Stimulated activated CD8-positive, alpha-beta memory T cell treated with anti-CD3 and anti-CD28 coated beads, Interleukin-4, amount 100 ng/mL, for 24 hours (primary cell): ENCODE measurements around the gene COG3.

Experiments
- DNase-seq: peaks from one replicate; pipeline ENCODE4 v3.0.0-alpha.2; 2020; ENCODE audit warnings: low read depth

COG3 gene

DNA sequence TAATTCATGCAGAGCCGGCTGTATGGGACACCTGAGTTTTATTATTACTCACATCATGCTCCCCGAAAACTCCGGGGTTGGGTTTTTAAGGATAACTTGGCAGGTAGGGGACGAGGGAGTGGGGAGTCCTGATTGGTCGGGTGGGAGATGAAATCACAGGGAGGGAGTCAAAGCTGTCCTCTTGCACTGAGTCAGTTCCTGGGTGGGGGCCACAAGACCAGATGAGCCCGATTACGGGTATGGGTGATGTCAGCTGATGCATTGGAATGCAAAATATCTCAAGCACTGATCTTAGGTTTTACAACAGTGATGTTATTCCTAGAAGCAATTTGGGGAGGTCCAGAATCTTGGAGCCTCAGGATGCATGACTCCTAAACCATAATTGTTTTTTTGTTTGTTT lies 18.6 kb upstream of the COG3 start:
- no peak for DNase-seq

DNA sequence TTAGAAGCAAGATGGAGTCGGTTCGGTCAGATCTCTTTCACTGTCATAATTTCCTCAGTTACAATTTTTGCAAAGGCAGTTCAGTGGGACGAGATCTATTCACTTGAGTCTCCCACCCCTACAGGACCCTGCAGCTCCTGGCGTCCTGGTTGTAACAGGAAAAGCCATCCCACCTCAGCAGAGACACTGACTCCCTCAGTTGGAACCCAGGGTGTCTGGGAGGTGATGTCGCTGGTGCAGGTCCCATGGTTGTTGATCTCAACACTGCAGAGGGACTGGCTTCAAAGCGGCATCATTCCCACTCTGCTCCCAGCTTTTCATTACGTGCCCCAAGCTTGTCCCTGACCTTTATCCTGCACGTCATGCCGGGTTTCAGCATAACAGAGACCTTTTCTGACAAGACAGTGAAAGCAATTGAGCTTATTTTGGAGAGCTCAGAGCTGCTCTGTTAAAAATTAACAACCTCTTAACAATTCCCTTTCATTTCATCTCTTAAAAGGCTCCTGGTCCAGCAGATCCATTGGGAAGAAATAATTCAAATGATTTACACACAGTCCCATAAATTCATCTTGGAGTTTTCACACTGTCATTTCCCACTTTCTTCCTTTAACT lies 17.6 kb upstream of the COG3 start:
- DNase-seq = no peak

DNA sequence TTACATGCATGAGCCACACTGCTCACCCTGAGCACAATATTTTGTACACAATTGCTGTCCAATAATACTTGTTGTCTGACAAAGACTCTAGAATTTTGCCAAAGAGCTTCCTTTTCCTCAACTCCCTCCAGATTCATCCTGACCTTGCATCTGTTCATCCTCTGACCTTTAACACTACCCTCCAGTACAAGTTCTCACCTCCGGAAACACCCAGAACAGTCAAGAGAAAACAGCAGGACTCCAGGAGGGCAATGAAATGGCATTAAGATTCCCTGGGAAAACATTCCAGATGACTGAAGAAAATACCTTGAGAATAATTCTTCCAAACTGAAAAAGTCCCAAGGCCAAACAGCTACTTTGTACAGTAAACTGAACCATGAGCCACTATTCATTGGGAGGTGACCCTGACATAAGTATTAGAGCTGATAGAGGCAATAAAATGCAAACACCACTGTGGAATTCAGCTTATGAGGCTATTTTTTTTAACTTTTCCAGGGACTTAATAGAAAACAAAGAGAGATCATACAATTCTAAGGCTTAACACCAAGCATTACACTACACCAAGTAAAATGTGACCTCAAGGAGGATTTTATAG lies 15.7 kb upstream of the COG3 start:
- DNase-seq = no peak

DNA sequence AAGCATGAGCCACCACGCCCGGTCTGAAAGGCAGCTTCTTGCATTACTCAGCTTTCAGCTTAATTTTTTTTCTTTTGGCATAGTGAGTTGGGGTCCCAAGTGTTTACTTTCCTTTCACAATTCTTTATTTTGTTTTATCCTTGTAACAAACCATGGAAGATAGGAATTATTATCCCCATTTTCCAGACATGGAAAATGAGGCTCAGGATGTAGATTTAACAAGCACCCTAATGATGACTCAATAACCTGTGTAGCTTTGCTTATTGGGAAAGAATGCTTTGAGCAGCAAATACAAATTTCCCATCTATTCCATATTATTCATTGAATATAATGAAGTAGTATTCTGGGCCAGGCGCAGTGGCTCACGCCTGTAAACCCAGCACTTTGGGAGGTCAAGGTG lies 13.5 kb upstream of the COG3 start:
- DNase-seq = no peak

DNA sequence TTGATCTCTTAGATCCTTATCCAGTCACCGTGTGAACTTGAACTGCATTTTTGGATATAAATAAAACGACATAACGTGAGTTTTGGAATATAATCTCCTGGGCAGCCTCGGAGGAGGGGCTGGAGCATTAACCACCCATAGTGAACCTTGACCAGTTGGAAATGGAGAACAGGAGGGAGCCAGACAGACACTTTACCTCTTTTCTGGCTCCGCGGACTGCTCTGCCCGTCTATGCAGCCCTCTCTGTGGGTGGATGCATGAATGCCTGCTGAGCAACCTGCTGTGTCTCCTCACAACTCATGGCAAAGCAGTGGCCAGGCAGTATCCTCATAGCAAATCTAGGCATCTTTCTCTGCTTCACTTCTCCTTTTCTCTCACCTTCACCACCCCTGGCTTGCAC lies 10.5 kb upstream of the COG3 start:
- DNase-seq = no peak

DNA sequence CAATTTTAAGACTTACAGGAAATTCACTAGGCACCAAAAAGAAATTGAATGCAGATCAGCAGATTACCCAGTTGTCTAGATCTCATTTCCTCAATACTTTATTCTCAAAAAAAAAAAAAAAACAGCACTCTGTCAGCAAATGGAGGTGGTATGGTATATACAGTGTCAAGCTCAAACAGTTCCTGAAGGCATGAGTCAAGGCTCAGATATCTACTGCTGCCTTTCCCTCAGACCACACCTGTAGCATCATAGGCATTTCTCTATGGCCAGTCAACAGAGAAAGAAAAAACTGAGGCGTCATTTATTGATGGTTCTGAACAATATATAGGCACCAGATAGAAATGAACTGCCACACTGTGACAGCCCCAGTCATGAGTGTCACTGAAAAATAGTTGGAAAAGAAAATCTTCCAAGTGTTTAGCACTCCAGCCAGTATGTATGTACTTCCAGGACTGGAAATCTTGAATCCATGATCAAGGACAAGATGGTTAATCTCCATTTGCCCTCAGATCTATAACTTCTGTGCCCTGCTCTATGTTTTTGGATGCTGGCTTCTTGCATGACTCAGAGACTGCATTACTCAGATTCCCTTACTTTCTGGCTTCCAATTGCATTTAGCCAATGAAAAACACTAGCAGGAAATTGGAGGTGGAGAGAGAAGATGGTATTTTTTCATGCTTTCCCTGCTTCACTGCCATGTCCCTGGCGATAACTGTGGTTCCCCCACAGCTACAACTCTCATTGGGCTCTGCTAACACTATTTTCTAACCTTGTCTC lies 8.4 kb upstream of the COG3 start:
- DNase-seq = no peak

DNA sequence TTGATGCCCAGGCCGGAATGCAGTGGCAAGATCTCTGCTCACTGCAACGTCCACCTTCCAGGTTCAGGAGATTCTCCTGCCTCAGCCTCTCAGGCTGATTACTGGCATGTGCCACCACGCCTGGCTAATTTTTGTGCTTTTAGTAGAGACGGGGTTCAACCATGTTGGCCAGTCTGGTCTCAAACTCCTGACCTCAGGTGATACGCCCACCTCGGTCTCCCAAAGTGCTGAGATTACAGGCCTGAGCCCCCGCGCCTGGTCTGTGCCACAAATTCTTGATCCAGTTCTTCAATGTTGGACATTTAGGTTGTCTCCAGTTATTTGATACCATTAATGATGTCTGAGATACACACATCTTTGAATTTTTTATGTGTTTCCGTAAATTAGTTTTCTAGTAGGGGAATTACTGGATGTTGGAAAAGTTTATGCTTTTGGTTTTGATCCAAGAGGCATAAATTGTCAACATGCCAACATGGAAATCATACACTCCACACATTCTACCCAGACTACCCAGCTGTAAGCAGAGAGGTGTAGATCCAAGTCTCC lies 525 bp upstream of the COG3 start:
- no peak for DNase-seq

DNA sequence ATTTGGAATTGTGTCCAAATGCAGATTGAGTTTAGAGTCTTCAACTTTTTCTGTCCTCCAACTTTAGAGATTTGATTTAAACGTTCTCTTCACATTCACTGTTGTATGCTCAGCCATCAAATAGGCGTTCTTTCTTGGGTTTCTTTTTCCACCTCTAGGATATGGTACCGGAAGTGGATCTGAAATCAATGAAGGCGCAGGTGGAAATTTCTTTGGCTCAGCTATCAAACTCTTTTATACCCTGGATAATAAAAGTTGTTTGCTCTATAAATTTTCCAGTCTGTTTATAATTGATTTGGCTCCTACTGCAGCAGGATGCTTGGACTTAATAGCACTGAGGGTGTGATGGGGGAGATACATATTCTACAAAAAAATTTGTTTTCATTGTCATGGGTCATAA lies 1.6 kb downstream of the COG3 start:
- no peak for DNase-seq

DNA sequence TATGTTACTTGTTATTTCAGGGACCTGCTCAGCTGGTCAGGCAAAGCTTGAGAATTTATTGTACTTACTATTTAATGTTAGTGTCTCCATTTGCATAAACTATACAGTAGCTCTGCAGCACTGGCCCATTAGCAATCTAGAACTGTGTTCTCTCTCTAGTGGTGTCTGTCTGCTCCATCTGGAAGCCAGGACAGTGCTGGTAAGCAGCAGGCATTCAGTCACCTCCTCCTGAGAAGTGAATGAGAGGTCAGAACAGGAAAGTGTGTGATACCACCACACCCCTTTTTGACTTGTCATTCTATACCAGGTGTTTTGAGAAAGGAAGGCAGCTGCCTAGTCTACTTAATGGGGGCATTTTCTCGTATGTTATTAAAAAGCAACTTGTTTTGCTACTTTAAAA lies 3.9 kb downstream of the COG3 start:
- no peak for DNase-seq

DNA sequence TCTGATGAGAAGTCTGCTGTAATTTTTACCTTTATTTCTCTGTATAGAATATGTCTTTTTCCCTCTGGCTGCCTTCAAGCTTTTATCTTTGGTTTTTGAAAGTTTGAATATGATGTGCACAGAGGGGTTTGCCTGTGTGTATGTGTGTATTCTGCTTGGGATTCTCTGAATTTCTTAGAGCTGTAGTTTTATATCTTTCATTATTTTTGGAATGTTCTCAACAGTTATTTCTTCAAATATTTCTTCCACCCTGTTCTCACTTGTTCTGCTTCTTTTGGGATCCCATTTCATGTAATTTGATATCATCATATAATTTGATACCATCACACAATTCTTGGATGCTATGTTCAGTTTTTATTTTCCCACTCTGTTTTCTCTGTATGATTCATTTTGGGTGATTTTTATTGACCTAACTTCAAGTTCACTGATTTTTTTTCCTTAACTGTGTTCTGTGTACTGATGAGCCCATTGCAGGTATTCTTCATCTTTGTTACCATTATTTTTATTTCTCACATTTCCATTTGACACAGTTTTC lies 7.5 kb downstream of the COG3 start:
- DNase-seq = no peak

DNA sequence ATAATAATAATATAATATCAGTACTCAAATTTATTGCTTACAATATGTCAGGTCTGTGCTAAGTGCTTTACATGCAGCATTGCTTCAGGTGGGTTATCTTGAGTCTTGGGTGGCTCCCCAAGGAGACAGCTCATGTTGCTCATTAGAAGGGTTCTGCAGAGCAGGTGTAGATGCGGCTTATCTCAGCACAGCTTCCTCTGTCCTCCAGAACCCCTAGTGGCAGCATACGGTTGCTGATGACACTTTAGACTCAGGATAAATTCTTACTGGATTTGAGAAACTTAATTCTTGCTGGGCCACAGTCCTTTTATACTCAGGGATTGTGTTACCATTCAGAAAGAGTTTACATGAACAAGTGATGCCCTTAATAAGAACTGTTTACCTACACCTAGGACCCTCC lies 8.9 kb downstream of the COG3 start:
- no peak for DNase-seq

DNA sequence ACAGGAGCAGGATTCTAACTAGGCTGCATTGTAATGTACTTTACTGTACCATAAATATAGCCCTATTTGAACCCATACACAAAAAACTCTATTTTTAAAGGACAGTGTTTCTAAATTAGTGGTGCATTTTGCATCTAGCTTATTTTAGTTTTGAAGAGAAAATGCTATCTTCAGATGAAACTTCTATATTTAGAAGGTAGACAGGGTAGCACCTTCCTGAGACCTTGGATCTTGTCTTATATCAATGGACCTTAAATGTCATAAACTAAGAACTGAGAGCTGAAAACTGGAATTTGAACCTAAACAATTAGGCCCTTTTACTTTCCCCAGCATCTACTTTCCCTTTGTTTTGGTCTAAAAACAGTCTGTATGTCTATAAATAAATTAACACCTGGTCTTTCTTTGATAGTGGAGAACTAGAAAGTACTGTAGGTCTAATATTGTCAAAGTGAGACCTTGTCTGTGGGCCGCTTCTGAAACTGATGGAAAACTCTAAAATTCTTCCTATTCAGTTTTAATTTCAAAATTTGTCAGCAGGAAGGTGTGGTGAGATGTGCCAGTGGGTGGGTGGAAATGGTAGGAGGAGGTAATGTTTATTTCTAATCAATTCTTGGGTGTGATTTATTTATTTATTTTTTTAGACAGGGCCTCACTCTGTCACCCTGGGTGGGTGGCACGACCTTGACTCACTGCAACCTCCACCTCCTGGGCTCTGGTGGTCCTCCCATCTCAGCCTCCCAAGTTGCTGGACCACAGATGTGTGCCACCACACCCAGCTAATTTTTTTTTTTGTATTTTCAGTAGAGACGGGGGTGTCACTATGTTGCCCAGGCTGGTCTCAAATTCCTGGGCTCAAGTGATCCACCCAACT lies 10.1 kb downstream of the COG3 start:
- DNase-seq = no peak

DNA sequence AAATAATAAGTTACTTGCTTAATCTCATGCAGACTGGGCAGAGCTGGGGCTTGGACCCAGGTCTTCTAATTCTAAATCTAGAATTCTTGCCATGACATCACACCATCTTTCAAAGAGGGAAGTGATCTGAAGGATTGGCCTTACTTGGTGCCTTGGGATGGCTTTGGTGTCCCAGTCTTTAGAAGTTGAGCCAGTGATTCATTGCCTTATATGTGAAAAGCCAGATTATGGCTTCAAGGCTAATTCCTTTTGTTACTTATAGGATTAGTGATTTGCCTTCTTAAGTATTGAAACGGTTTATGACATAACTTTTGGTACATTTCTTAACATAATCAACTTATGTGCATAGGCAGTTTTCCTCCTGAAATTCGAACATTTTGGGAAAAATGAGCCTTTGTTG lies 14.9 kb downstream of the COG3 start:
- DNase-seq = no peak

DNA sequence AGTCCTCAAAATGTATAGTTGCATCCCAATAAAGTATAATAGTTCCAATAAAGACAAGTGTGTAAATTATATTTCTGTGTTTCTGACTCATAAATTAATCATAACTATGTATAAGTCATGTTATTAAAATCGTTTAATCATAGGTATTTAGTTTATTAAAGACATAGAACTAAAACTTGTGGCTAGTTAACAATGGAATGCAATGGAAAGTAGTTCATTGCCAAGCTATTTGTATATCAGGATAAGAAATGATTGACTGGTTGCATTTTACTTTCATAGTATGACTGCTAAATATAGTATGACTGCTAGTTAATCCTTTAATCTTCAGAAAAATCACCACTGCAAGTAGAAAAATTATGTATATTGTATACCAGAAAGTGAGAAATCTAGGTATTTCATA lies 16.9 kb downstream of the COG3 start:
- DNase-seq = no peak

DNA sequence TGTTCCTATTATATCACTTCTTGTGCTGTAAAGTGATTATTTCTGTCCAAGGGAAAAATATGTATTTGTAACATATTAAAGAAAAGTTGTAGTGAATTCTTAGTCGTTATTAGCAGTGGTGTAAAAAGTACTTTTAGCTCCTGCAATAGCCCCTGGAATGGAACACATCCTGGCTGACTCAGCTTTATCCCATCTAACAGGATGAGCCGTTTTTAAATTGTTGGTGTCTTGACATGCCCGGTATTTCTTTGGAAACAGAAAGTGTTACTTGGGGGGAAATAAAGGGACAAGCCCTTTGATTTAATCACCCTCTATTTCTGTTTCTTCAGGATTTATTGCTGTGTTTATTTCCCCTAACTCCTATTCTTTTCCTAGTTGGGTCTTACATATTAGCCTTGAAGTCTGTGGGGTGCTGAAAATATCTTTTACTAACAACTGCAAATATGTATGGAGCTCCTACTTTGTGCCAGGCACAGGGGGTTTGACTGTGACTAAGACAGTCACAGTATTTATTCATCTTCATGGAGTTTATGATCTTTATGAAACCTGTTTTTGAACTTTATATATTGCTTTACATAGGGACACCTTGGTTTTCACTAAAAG lies 17.9 kb downstream of the COG3 start:
- no peak for DNase-seq

DNA sequence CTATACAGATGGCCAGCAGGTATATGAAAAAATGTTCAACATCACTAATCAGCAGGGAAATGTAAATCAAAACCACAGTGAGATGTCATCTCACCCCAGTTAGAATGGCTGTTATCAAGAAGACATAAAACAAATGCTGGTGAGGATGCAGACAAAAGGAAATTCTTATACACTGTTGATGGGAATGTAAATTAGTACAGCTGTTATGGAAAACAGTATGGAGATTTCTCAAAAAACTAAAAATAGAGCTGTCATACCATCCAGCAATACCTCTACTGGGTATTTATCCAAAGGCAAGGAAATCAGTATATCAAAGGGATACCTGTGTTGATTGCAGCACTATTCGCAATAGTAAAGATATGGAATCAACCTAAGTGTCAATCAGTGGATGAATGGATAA lies 22.9 kb downstream of the COG3 start:
- no peak for DNase-seq

DNA sequence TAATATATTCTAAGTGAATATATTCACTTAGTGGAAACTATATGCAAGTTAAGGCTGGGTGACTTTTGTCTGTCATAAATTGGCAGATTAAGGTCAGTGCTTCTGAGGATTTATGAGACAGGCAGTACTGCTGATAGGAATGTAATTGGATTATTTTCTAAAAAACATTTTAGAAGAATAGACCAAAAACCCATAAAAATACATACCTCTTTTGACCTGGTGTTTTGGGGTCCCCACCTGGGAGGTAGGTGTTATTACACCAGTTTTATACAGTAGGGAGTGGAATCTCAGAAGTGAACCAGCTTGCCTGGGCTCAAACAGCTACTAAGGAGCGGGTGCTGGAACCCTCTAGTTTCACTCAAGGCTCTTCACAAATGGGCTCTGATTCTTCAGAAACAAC lies 25.3 kb downstream of the COG3 start:
- DNase-seq = no peak

DNA sequence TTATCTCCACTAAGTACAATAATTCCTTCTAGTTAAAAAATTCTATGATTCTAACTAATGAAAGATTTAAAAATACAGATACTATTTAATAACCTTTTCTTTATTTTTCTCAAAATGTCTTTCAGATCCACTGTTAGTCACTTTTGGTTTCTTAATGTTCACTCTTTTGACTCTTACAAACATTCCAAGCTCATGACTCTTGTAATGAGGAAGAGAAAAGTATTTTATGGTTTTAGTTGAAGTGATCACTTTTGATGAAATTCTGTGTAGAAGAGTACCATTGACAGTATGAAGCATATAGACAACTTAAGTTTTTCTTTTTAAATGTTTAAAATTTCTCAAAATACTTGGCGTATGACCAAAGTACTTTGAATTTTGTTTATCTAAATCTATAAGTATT lies 27.8 kb downstream of the COG3 start:
- no peak for DNase-seq

DNA sequence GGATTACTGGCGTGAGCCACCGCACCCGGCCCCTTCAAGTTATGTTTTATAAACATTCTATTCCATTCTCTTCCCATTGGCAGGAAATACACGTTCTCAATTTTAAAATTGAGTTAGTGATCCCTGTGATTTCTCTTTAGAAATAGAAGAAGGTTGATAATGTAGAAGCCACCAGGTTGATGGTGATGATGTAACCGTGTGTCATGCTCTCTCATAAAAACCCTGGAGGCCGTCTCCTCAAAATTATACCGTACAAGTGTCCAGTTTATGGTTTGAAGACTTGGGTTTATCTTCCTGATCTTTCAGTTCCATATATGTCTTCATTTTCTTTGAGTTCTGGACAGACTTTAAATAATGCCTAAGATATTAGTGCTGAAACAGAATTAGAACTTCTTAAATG lies 32.2 kb downstream of the COG3 start:
- no peak for DNase-seq

DNA sequence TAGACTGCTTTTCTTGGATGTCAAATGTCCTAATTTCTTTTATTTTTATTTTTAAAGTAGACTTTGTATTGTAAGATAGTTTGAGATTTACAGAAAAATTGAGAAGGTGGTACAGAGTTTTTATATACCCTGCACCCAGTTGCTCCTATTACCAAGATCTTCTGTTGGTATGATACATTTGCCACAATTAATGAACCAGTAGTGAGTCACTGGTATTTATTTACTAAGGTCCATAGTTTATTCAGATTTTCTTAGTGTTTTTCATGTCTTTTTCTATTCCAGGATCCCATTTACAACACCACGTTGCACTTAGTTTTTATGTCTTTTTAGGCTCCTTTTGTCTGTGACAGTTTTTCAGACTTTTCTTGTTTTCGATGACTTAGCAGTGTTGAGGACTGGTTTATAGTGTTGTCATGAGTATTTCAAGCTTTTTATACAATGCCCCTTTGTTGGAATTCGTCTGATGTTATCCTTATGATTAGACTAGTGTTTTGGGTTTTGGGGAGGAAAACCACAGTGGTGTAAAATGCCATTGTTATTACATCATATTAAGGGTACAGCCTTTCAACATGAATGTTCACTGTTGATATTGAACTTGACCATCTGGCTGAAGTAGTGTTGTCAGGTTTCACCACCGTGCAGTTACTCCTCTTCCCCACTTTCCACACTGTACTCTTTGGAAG lies 35.9 kb downstream of the COG3 start:
- DNase-seq = no peak

DNA sequence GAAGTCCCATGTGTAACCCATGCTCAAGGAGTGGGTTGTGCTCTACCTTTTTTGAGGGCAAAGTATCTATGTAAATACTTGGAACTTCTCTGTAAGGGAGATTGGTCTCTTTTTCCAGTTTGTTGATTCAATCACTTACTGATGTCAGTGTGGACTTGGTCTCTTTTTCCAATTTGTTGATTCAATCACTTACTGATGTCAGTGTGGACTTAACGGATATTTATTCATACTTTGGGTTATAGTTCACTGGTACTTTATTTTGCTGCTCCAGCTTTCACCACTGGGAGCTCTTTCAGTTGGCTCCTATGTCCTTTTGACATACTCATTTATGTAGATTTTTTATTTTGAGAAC lies 36.4 kb downstream of the COG3 start:
- no peak for DNase-seq
